Spleen (tissue), 13 donors: Measurements from ENCODE around the gene ZNF701. TPM values are rescaled to one million over a fixed set of nuclear protein-coding genes. Genes with fewer than 3 reads are reported as not detected.

Source experiments
- DNase-seq: peaks from one replicate; pipeline ENCODE4 v3.0.0-alpha.2; 2020
- H3K27ac ChIP-seq, 8 donors: fragments of 200-600 bp; sonication (generic) in 7 of 8; 1 replicate in 4 of 8; 2 replicates in 4 of 8; pipeline versions ENCODE4 v1.5.0 to v1.8.0; 2016 to 2021; ENCODE audit warnings: inconsistent platforms in 4 of 8, mild to moderate bottlenecking in 4 of 8, moderate library complexity in 1 of 8
- H3K27me3 ChIP-seq, 7 donors: fragments of 200-600 bp; sonication (generic) in 6 of 7; replicated peaks in 1 of 7; 1 replicate in 4 of 7; 2 replicates in 3 of 7; pipeline versions ENCODE4 v1.5.0 to v1.8.0; 2016 to 2021; ENCODE audit warnings: inconsistent platforms in 3 of 7, mild to moderate bottlenecking in 1 of 7
- H3K36me3 ChIP-seq, 6 donors: fragments of 200-600 bp; sonication (generic) in 5 of 6; 1 replicate in 4 of 6; 2 replicates in 2 of 6; pipeline versions ENCODE4 v1.5.0 to v1.8.0; 2016 to 2021; ENCODE audit warnings: inconsistent platforms in 2 of 6
- H3K4me1 ChIP-seq, 6 donors: fragments of 200-600 bp; sonication (generic) in 5 of 6; 1 replicate in 3 of 6; 2 replicates in 3 of 6; pipeline versions ENCODE4 v1.5.0 to v1.8.0; 2016 to 2021; ENCODE audit warnings: inconsistent platforms in 3 of 6
- H3K4me3 ChIP-seq, 8 donors: fragments of 200-600 bp; sonication (generic) in 7 of 8; 1 replicate in 4 of 8; 2 replicates in 4 of 8; pipeline versions ENCODE4 v1.5.0 to v1.8.0; 2016 to 2021; ENCODE audit warnings: inconsistent platforms in 4 of 8, mild to moderate bottlenecking in 4 of 8, moderate library complexity in 2 of 8
- H3K9me3 ChIP-seq, 8 donors: fragments of 200-600 bp; sonication (generic) in 7 of 8; 1 replicate in 4 of 8; 2 replicates in 4 of 8; pipeline versions ENCODE4 v1.5.0 to v1.8.0; 2016 to 2021; ENCODE audit warnings: inconsistent platforms in 4 of 8
- CTCF ChIP-seq, 11 experiments: fragments of 200-600 bp in 7 of 11; fragments of 450-650 bp in 4 of 11; sonication (generic) in 4 of 11; IDR thresholded peaks in 8 of 11; conservative IDR thresholded peaks in 3 of 11; 1 replicate in 7 of 11; 2 replicates in 4 of 11; pipeline versions ENCODE4 v1.4.0 to v1.8.0; 2016 to 2021; ENCODE audit warnings: antibody characterized with exemption in 11 of 11, inconsistent platforms in 4 of 11, mild to moderate bottlenecking in 1 of 11
- POLR2A ChIP-seq, 3 donors: fragments of 450-650 bp; IDR thresholded peaks; one replicate each; pipeline ENCODE4 v1.5.1; 2017; ENCODE audit warnings: antibody characterized with exemption in 3 of 3, mild to moderate bottlenecking in 1 of 3
- POLR2AphosphoS5 ChIP-seq, 3 donors: sonication (generic); formaldehyde crosslinking; IDR thresholded peaks; one replicate each; pipeline ENCODE4 v1.5.1; 2017; ENCODE audit warnings: antibody characterized with exemption in 3 of 3
- WGBS, 5 donors: extraction: QIAGEN DNeasy Blood & Tissue Kit in 3 of 5; methylation state at CpG; one replicate each; pipeline versions ENCODE4 v1.1.5 to v1.1.7; 2013 to 2018; 5-methylcytosine and 5-hydroxymethylcytosine counted together
- intact Hi-C: fragments of 100-400 bp; cut with DNase I; formaldehyde crosslinking; loops from one replicate; pipeline ENCODE4 v1.15.0; 2023; ENCODE audit warnings: low total_unique reads
- long read RNA-seq, 2 donors: transcript quantifications; one replicate each; lab custom pipeline, GENCODE V29; 2026
- polyA plus RNA-seq, 3 donors: library from polyadenylated mRNA; stranded (reverse); fragments of 200-250 nt; gene quantifications; one replicate each; pipeline ENCODE4 v1.2.1, GENCODE V29; 2013
- total RNA-seq, 7 donors: library from RNA; depleted of rRNA in 3 of 7; stranded (reverse); fragments of >200 nt in 3 of 7; fragmentation: NEBNext Ultra II Directional in 4 of 7; extraction: Animal tissue kit (Norgen Biotek cat#: 25700) in 4 of 7; gene quantifications; one replicate each; pipeline versions ENCODE4 v1.1.0 to v1.2.1, GENCODE V29; 2016 to 2021
- donor health status: healthy with polysubstance abuse.
- donor health status: DM: no; HTN: no; CAD: no; lungs with moderate emphysema.
- donor health status: DM: no; HTN: no; CAD: no.
- donor health status: Bipolar disorder and iron deficiency.
- donor health status: healthy.
- donor health status: DM: no; HTN: no; CAD: no.
- donor health status: DM: yes; HTN: yes; CAD: no.

ZNF701 gene
- total RNA-seq (10 to 100 TPM; 16.3 to 28.2 (median 21.4) TPM), polyA plus RNA-seq (10 to 100 TPM in 1 of 3 donors, 1 to 10 TPM in 2; 5.0 to 10.2 (median 5.7) TPM)
- long read RNA-seq, donor 1, partial matches to known transcripts = 0 of 1 reads
- long read RNA-seq, donor 1, other reads (novel, unspliced or antisense) = 0 of 1 reads
- long read RNA-seq, donor 2, partial matches to known transcripts = 0 of 4 reads
- long read RNA-seq, donor 2, other reads (novel, unspliced or antisense) = 0 of 4 reads

GRCh38 chr19:52570000-52570861 lies at the start of gene ZNF701:
ZNF701 (plus strand) TSS chr19:52570287; CDS start chr19:52574148, 3,861 bp downstream.
- TF ChIP-seq POLR2A (IDR thresholded peaks at IDR 0.05) (peak in 1 of 3 donors; percentile 81), CTCF (IDR thresholded peaks at IDR 0.05 in 8 of 11, conservative IDR thresholded peaks at IDR 0.05 in 3 of 11) (peak; percentile 5 to 81 (median 62)), POLR2AphosphoS5 (IDR thresholded peaks at IDR 0.05) (peak; percentile 98 to 99 (median 99))
- 0 to 3% (median 1%) methylated on average over 49 to 57 of the region's 57 CpGs for WGBS, 5 donors

GRCh38 chr19:52522551-52522950 lies 47.5 kb upstream of the ZNF701 start:
- DNase-seq = no peak
- Histone ChIP-seq H3K27ac (no peak overlapping the region), H3K27me3 (no peaks in the 10 kb centered on the region), H3K36me3 (no peaks in the 10 kb centered on the region), H3K9me3 (peaks cover 0 to 88% (median 69%) of the 10 kb centered on the region in 8 donors), H3K4me1 (peaks cover 0 to 9% (median 0%) of the 10 kb centered on the region in 6 donors), H3K4me3 (no peak overlapping the region)
- WGBS, 5 donors = 80 to 90% (median 84%) methylated on average over 14 of the region's 14 CpGs
- TF ChIP-seq CTCF (IDR thresholded peaks at IDR 0.05 in 8 of 11, conservative IDR thresholded peaks at IDR 0.05 in 3 of 11) = no peak
- no peak for TF ChIP-seq POLR2AphosphoS5 (IDR thresholded peaks at IDR 0.05)
- TF ChIP-seq POLR2A (IDR thresholded peaks at IDR 0.05) = no peak
- intact Hi-C loops = no loop called here

More at GRCh38 chr19:52570000-52570861, at the start of gene ZNF701:
- Histone ChIP-seq H3K36me3 (peaks cover 0 to 38% (median 32%) of the 10 kb centered on the region in 6 donors), H3K4me1 (peaks cover 4 to 28% (median 21%) of the 10 kb centered on the region in 6 donors), H3K4me3 (peak within 1 kb of the TSS; percentile 58 to 85 (median 72)), H3K9me3 (peaks cover 0 to 79% (median 45%) of the 10 kb centered on the region in 8 donors), H3K27me3 (no peaks in the 10 kb centered on the region), H3K27ac (peak within 1 kb of the TSS; percentile 81 to 92 (median 91))
- DNase-seq = peak; percentile 98
- intact Hi-C loops = no loop called here

GRCh38 chr19:52524086-52524485 lies 46.0 kb upstream of the ZNF701 start:
- H3K9me3 ChIP-seq = peaks cover 0 to 75% (median 59%) of the 10 kb centered on the region in 8 donors
- intact Hi-C loops = no loop called here
- no peaks in the 10 kb centered on the region for H3K36me3 ChIP-seq
- H3K4me3 ChIP-seq = no peak overlapping the region
- no peak overlapping the region for H3K27ac ChIP-seq
- no peak for DNase-seq
- H3K4me1 ChIP-seq = peaks cover 5 to 22% (median 11%) of the 10 kb centered on the region in 6 donors
- TF ChIP-seq CTCF (IDR thresholded peaks at IDR 0.05 in 8 of 11, conservative IDR thresholded peaks at IDR 0.05 in 3 of 11) = no peak
- TF ChIP-seq POLR2A (IDR thresholded peaks at IDR 0.05) = no peak
- no peak for TF ChIP-seq POLR2AphosphoS5 (IDR thresholded peaks at IDR 0.05)
- 85 to 94% (median 91%) methylated on average over 20 of the region's 20 CpGs for WGBS, 5 donors
- H3K27me3 ChIP-seq = no peaks in the 10 kb centered on the region
